K562 (cell line): Measurements from ENCODE around the gene VAMP8. TPM values are rescaled to one million over a fixed set of nuclear protein-coding genes. Genes with fewer than 3 reads are reported as not detected.

Experiments
- HBP1 ChIP-seq: fragments of 450-650 bp; formaldehyde crosslinking; IDR thresholded peaks from 2 replicates; pipeline ENCODE4 v1.4.0; 2022; ENCODE audit warnings: missing genetic modification characterization
- NCOA4 ChIP-seq: fragments of 450-650 bp; IDR thresholded peaks from 2 replicates; pipeline ENCODE4 v1.6.1; 2018; ENCODE audit warnings: mild to moderate bottlenecking; ENCODE audit not compliant: partially characterized antibody
- NFATC3 ChIP-seq: fragments of 450-650 bp; IDR thresholded peaks from 2 replicates; pipeline ENCODE4 v1.6.1; 2017; ENCODE audit warnings: mild to moderate bottlenecking
- NKRF ChIP-seq: fragments of 450-650 bp; IDR thresholded peaks from 2 replicates; pipeline ENCODE4 v1.6.1; 2016; ENCODE audit warnings: borderline replicate concordance
- NONO ChIP-seq, 2 experiments: fragments of 200-400 bp in 1 of 2; fragments of 450-650 bp in 1 of 2; formaldehyde crosslinking in 1 of 2; IDR thresholded peaks; 2 replicates each; pipeline ENCODE4 v1.6.1; 2017; ENCODE audit warnings: low read depth in 2 of 2, mild to moderate bottlenecking in 2 of 2, moderate library complexity in 2 of 2, low read length in 1 of 2
- PHTF2 ChIP-seq: fragments of 250-450 bp; sonication (Bioruptor Pico); IDR thresholded peaks from 2 replicates; pipeline ENCODE4 v1.5.0; 2021; ENCODE audit warnings: mild to moderate bottlenecking
- POLR2AphosphoS5 ChIP-seq: IDR thresholded peaks from 2 replicates; pipeline ENCODE4 v1.6.1; 2011; ENCODE audit warnings: mild to moderate bottlenecking, low read depth, low read length, moderate library complexity; ENCODE audit not compliant: control insufficient read depth, insufficient read depth
- RBM39 ChIP-seq: fragments of 200-400 bp; formaldehyde crosslinking; optimal IDR thresholded peaks from 2 replicates; pipeline ENCODE3; 2018; ENCODE audit warnings: low read depth, low read length
- SMAD1 ChIP-seq: fragments of 150-350 bp; IDR thresholded peaks from 2 replicates; pipeline ENCODE4 v1.6.1; 2014; ENCODE audit warnings: low read length, low read depth; ENCODE audit not compliant: partially characterized antibody
- STAG1 ChIP-seq: sonication (generic); formaldehyde crosslinking; IDR thresholded peaks from 2 replicates; pipeline ENCODE4 v1.5.0; 2020; ENCODE audit warnings: missing genetic modification reagents, borderline replicate concordance
- ZBTB12 ChIP-seq: fragments of 250-450 bp; sonication (Bioruptor Pico); IDR thresholded peaks from 2 replicates; pipeline ENCODE4 v1.4.0; 2020
- ZFX ChIP-seq: sonication (generic); formaldehyde crosslinking; IDR thresholded peaks from 2 replicates; pipeline ENCODE4 v1.8.0; 2022; ENCODE audit warnings: mild to moderate bottlenecking, missing genetic modification reagents, moderate library complexity
- ZMIZ1 ChIP-seq, 2 experiments: fragments of 150-350 bp in 1 of 2; IDR thresholded peaks; 2 replicates each; pipeline ENCODE4 v1.6.1; 2012 to 2016; ENCODE audit warnings: low read depth in 2 of 2, low read length in 2 of 2, mild to moderate bottlenecking in 1 of 2, moderate library complexity in 1 of 2
- ZNF41 ChIP-seq: fragments of 250-450 bp; sonication (Bioruptor Pico); conservative IDR thresholded peaks from 2 replicates; pipeline ENCODE4 v1.4.0; 2020; ENCODE audit warnings: mild to moderate bottlenecking
- ZNF436 ChIP-seq: fragments of 250-450, 450-650 bp; sonication (Bioruptor Pico); formaldehyde crosslinking; IDR thresholded peaks from 2 replicates; pipeline ENCODE4 v1.7.0; 2020; ENCODE audit warnings: mild to moderate bottlenecking
- ZZZ3 ChIP-seq: fragments of 450-650 bp; IDR thresholded peaks from 2 replicates; pipeline ENCODE4 v1.6.1; 2016; ENCODE audit warnings: antibody characterized with exemption, mild to moderate bottlenecking, moderate library complexity
- polyA plus RNA-seq, 8 experiments: library from polyadenylated mRNA; depleted of rRNA in 4 of 8; stranded (reverse) in 5 of 8; unstranded in 3 of 8; fragments of >200 nt; fragmentation: Nextera tagmentation in 2 of 8; fragmentation: Illumina TruSeq in 1 of 8; extraction: Ambion mirVana in 2 of 8; extraction: Trizol in 1 of 8; gene quantifications; 2 replicates each; pipeline versions ENCODE4 v1.2.1 to v1.2.3, GENCODE V29; 2011 to 2014; ENCODE audit warnings: inconsistent platforms in 1 of 8, missing spikeins in 1 of 8
- total RNA-seq, 7 experiments: library from RNA; depleted of rRNA in 6 of 7; stranded (reverse); fragments of >200 nt in 6 of 7; fragmentation: Illumina TruSeq in 2 of 7; extraction: Trizol in 2 of 7; gene quantifications; 2 replicates each; pipeline versions ENCODE4 v1.2.1 to v1.2.3, GENCODE V29; 2011 to 2021; ENCODE audit warnings: low replicate concordance in 1 of 7

Gene VAMP8
- total and polyA plus RNA-seq, 9 of the 15 experiments (the other 6 are each of a cell fraction or from before 2014, with no cell fraction given): 107 to 571 (median 248) TPM

GRCh38 chr2:85545780-85546240, 31.6 kb upstream of the VAMP8 start (continued):
- TF ChIP-seq SMAD1 (peak; percentile 22), ZMIZ1 (IDR thresholded peaks at IDR 0.05; ENCODE audit: low read depth in 2 of 2, low read length in 2 of 2) (peak in 1 of 2 experiments; percentile 43; a peak in 1 of 4 replicates), NONO (IDR thresholded peaks at IDR 0.05; ENCODE audit: low read depth in 2 of 2, low read length in 1 of 2) (peak in 1 of 2 experiments; percentile 10; a peak in 1 of 4 replicates), ZFX (CRISPR knock-in tag) (peak; percentile 6; the same call in 1 of the 2 replicates), ZNF436 (no peak), ZBTB12 (CRISPR knock-in tag) (no peak), ZNF41 (CRISPR knock-in tag) (peak; percentile 37; the same call in 1 of the 2 replicates), PHTF2 (CRISPR knock-in tag) (peak; percentile 62; the same call in 1 of the 2 replicates), NCOA4 (no peak), STAG1 (no peak), NFATC3 (0 out of 2 replicates have a peak, but pooled peaks have one; percentile 24), POLR2AphosphoS5 (0 out of 2 replicates have a peak, but pooled peaks have one; percentile 52), RBM39 (peak; percentile 14), ZZZ3 (0 out of 2 replicates have a peak, but pooled peaks have one; percentile 17), NKRF (peak; percentile 13; the same call in 1 of the 2 replicates), HBP1 (CRISPR knock-in tag) (peak; percentile 15; the same call in 1 of the 2 replicates)
